Metanephros (tissue), 2 donors: ENCODE data around the gene TMEM161B. TPM values are rescaled to one million over a fixed set of nuclear protein-coding genes. Genes with fewer than 3 reads are reported as not detected.

Experiments used
- small RNA-seq: library from RNA; depleted of rRNA; stranded (forward); fragments of <200 nt; gene quantifications from one replicate; pipeline ENCODE3, GENCODE V24; 2014; ENCODE audit warnings: low replicate concordance
- total RNA-seq: library from RNA; depleted of rRNA; stranded (reverse); fragments of >200 nt; gene quantifications from one replicate; pipeline ENCODE4 v1.2.3, GENCODE V29; 2014

The TMEM161B gene
- 30.5 TPM for total RNA-seq

DNA sequence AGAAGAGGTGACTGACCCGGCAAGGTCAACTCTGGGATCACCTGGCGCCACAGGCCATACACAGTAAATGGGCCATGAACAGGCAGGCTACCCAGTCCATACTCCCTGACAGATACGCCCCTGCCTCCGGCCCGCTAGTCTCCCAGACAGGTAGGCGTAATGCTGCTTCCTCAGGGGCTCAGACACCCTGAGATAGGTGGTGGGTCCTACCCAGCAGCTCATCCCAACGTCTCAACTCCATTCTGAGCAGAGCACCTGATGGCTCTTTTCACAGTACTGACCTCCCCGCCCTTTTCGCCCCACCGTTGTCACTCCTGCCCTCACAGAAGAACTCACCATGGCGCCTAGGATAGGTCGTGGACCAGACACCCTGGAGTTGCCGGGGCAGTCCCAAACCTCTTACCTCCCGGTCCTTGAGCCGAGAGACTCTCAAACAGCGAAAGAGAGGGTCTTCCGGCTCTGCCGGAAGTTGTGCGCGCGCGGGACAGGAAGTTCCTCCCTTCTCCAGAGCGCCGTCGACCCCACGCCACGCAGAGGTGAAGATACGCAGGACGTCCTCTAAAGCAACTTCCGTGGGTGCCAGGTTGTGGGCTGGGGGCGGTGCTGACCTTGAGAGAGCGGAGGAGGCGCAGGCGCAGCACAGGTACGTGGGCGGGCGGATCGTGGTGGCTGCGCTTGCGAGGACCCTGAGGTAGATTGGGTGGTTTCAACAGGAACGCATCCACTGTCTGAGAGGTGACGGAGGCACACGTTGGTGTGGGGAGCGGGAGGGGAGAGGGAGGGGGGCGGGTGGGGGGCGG lies at the start of gene TMEM161B:
Gene TMEM161B, minus strand, starts transcription at position 461 of the 800 bp plus-strand sequence. Its CDS starts 122 bp downstream, at position 339.

Small RNA genes within 50 kb of the gene (small RNA-seq; reads per million reads assigned to genes)
- gene RNA5SP187 = not detected
